ENCODE results near the gene USP2. TPM values are rescaled to one million over a fixed set of nuclear protein-coding genes. Genes with fewer than 3 reads are reported as not detected.

USP2 gene
- total and polyA plus RNA-seq, 8 donors: 1.4 to 17.4 (median 2.8) TPM

DNA sequence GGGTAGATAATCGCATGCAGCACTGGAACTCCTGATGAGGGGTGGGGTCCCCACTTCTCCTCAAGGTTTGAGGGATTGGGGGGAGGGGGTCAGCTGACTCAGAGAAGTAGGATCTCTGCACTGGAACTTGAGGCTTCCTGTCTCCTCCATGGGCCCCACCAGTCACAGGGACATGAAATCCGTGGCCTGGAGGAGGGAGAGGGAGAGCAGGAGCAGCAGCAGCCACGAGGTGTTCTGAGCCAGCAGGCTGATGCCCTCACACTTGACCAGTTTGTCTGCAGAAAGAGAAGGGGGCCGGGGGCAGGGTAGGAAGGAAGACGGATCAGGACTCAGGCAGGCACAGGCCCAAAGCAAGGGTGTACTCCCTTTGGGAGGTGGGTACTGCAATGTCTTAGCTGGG lies 37.8 kb upstream of the USP2 start:
- intact Hi-C loops (cut with DNase I; ENCODE audit: low total_unique reads): no loop called here
- TF ChIP-seq POLR2AphosphoS5 (IDR thresholded peaks at IDR 0.05): no peak
- TF ChIP-seq, protein P1, sequence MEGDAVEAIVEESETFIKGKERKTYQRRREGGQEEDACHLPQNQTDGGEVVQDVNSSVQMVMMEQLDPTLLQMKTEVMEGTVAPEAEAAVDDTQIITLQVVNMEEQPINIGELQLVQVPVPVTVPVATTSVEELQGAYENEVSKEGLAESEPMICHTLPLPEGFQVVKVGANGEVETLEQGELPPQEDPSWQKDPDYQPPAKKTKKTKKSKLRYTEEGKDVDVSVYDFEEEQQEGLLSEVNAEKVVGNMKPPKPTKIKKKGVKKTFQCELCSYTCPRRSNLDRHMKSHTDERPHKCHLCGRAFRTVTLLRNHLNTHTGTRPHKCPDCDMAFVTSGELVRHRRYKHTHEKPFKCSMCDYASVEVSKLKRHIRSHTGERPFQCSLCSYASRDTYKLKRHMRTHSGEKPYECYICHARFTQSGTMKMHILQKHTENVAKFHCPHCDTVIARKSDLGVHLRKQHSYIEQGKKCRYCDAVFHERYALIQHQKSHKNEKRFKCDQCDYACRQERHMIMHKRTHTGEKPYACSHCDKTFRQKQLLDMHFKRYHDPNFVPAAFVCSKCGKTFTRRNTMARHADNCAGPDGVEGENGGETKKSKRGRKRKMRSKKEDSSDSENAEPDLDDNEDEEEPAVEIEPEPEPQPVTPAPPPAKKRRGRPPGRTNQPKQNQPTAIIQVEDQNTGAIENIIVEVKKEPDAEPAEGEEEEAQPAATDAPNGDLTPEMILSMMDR (IDR thresholded peaks at IDR 0.05): no peak
- no peak for TF ChIP-seq EP300 (IDR thresholded peaks at IDR 0.05)
- TF ChIP-seq POLR2A (IDR thresholded peaks at IDR 0.05): no peak
- Histone ChIP-seq H3K27ac (no peak overlapping the region), H3K4me3 (no peak overlapping the region), H3K9me3 (no peaks in the 10 kb centered on the region), H3K27me3 (peaks cover 0 to 62% (median 37%) of the 10 kb centered on the region in 3 donors), H3K4me1 (peaks cover 16 to 32% (median 21%) of the 10 kb centered on the region in 4 donors), H3K36me3 (peaks cover 0 to 9% (median 0%) of the 10 kb centered on the region in 4 donors)
- no peak for DNase-seq
- WGBS, 5 donors: 72 to 88% (median 82%) methylated on average over 5 of the region's 5 CpGs

DNA sequence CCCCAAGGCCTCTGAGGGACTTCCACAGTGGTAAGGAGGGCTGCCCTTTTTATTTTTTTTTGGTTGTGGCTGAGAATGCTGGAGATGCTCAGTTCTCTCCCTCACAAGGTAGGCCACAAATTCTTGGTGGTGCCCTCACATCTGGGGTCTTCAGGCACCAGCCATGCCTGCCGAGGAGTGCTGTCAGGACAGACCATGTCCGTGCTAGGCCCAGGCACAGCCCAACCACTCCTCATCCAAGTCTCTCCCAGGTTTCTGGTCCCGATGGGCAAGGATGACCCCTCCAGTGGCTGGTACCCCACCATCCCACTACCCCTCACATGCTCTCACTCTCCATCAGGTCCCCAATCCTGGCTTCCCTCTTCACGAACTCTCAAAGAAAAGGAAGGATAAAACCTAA lies 37.3 kb upstream of the USP2 start:
- 78 to 94% (median 90%) methylated on average over 4 of the region's 4 CpGs for WGBS, 5 donors
- Histone ChIP-seq H3K36me3 (peaks cover 0 to 9% (median 0%) of the 10 kb centered on the region in 4 donors), H3K9me3 (no peaks in the 10 kb centered on the region), H3K4me3 (no peak overlapping the region), H3K27ac (no peak overlapping the region), H3K27me3 (peaks cover 0 to 57% (median 35%) of the 10 kb centered on the region in 3 donors), H3K4me1 (peaks cover 16 to 32% (median 20%) of the 10 kb centered on the region in 4 donors)
- TF ChIP-seq POLR2AphosphoS5 (IDR thresholded peaks at IDR 0.05): no peak
- TF ChIP-seq, protein P1 (IDR thresholded peaks at IDR 0.05): no peak
- no peak for TF ChIP-seq EP300 (IDR thresholded peaks at IDR 0.05)
- no peak for TF ChIP-seq POLR2A (IDR thresholded peaks at IDR 0.05)
- intact Hi-C loops (cut with DNase I; ENCODE audit: low total_unique reads): no loop called here
- DNase-seq: no peak

DNA sequence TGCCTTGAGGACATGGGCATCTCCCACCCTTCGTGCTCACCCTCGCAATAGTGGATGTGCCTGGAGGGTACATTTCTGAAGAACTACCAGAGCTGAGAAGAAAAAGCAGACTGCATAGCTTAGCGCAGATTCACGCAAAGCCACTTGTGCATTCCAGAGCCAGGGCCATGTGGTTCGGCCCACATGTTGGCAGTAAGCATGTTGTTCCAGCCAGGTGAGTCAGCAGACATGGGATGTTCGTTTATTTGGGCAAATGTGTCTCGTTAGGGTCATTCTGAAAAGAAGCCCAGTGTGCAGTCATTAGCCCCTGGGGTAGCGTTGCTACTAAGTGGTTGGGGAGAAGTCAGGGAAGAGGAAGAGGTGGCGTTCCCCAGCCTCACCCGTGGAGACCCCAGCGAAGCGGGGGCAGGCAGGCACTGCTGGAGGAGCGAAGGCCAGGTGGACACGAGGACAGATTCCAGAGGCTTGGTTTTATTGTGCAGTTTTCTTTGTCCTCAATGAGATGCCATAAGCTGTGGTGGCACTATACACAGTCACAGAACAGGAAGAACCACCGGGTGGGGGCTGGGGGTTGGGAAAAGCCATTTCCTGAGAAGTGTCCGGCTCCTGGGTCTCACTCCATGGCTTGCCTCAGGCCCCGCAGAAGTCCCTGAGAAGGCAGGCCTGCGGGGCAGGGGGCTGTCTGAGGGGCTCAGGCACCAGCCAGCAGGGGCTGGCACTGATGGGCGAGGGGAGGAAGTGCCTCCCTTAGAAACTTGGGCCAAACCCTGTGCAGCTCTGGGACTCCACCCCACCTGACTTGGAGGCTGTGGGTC lies 36.4 kb upstream of the USP2 start:
- Histone ChIP-seq H3K9me3 (no peaks in the 10 kb centered on the region), H3K36me3 (peaks cover 0 to 9% (median 0%) of the 10 kb centered on the region in 4 donors), H3K27me3 (peaks cover 0 to 49% (median 27%) of the 10 kb centered on the region in 3 donors), H3K4me1 (peaks cover 13 to 24% (median 15%) of the 10 kb centered on the region in 4 donors), H3K27ac (peak overlapping the region in 1 of 5 donors; percentile 55), H3K4me3 (no peak overlapping the region)
- intact Hi-C loops (cut with DNase I; ENCODE audit: low total_unique reads): no loop called here
- WGBS, 5 donors: 74 to 81% (median 77%) methylated on average over 14 to 19 of the region's 19 CpGs
- DNase-seq: no peak
- TF ChIP-seq POLR2AphosphoS5 (IDR thresholded peaks at IDR 0.05): peak in 1 of 3 donors; percentile 30
- TF ChIP-seq, protein P1 (IDR thresholded peaks at IDR 0.05): no peak

DNA sequence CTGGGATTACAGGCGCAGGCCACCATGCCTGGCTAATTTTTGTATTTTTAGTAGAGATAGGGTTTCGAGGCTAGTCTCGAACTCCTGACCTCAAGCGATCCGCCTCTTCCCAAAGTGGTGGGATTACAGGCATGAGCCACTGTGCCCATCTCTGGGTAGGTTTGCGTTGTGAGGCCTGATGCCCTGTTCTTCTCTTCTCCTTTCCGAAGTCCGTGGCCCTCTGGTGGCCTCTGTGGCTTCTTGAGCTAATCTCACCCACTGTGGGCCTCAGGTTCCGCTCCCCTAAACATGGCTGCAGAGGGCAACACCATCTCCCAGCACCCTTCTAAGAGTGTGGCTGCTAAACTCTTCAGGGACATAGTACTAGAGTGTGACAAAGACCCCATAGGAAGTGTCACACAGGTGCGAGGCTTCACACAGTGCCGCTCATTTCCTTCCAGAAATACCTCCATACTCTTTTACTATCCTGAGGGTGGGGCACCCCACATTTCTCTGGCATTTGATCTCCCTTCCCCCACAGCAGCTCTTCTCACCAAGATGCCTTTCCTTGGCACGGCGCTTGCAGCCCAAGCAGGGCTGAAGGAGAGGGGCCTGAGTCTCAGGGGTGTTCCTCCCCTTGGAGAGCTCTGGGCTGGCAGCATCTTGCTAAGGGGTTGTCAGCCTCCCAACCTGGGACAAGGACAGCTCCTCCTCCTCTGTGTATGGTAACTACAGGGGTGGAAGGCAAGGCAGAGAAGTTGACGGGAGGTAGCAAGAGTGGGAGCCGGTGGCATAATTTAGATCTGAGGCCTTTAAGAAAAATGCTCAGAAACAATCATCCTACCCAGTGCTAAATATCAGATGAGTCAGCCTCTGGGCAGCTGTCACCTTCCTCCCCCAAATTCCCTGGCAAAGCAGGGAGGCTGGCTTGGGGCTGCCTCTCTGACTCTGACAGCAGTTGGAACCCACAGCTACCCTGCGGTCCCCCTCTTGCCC lies 35.4 kb upstream of the USP2 start:
- Histone ChIP-seq H3K27me3 (peaks cover 0 to 39% (median 16%) of the 10 kb centered on the region in 3 donors), H3K36me3 (peaks cover 0 to 9% (median 0%) of the 10 kb centered on the region in 4 donors), H3K4me1 (peaks cover 4 to 14% (median 5%) of the 10 kb centered on the region in 4 donors), H3K27ac (peak overlapping the region in 1 of 5 donors; percentile 55), H3K4me3 (no peak overlapping the region), H3K9me3 (no peaks in the 10 kb centered on the region)
- intact Hi-C loops (cut with DNase I; ENCODE audit: low total_unique reads): no loop called here
- 79 to 82% (median 80%) methylated on average over 16 of the region's 16 CpGs for WGBS, 5 donors
- TF ChIP-seq, protein P1 (IDR thresholded peaks at IDR 0.05): no peak
- TF ChIP-seq EP300 (IDR thresholded peaks at IDR 0.05): no peak
- no peak for TF ChIP-seq POLR2A (IDR thresholded peaks at IDR 0.05)
- TF ChIP-seq POLR2AphosphoS5 (IDR thresholded peaks at IDR 0.05): no peak
- DNase-seq: no peak
